Mesothelial cell of epicardium (in vitro differentiated cells): Measurements from ENCODE around the gene DDX51. TPM values are rescaled to one million over a fixed set of nuclear protein-coding genes. Genes with fewer than 3 reads are reported as not detected.

ENCODE experiments used
- DNase-seq, 2 experiments: peaks; one replicate each; pipeline ENCODE4 v3.0.0; 2021; ENCODE audit warnings: low spot score in 2 of 2; ENCODE audit not compliant: unreplicated experiment in 2 of 2
- H3K27ac Mint-ChIP-seq: 2 replicates; pipeline ENCODE4 v1.8.0; 2021; ENCODE audit warnings: mixed read lengths
- H3K27me3 Mint-ChIP-seq: 2 replicates; pipeline ENCODE4 v1.8.0; 2021; ENCODE audit warnings: low read depth, mixed read lengths
- H3K36me3 Mint-ChIP-seq: 2 replicates; pipeline ENCODE4 v1.8.0; 2021; ENCODE audit warnings: mixed read lengths
- H3K4me1 Mint-ChIP-seq: 2 replicates; pipeline ENCODE4 v1.8.0; 2021; ENCODE audit warnings: mixed read lengths
- H3K4me3 Mint-ChIP-seq: 2 replicates; pipeline ENCODE4 v1.8.0; 2021; ENCODE audit warnings: mild to moderate bottlenecking, moderate library complexity, mixed read lengths
- H3K9me3 Mint-ChIP-seq: 2 replicates; pipeline ENCODE4 v1.8.0; 2021; ENCODE audit warnings: mixed read lengths
- CTCF ChIP-seq: fragments of 200-600 bp; sonication (generic); IDR thresholded peaks from one replicate; pipeline ENCODE4 v1.5.0; 2021; ENCODE audit warnings: antibody characterized with exemption; ENCODE audit not compliant: unreplicated experiment
- total RNA-seq: library from RNA; stranded (reverse); gene quantifications from 3 replicates; pipeline ENCODE4 v1.2.1, GENCODE V29; 2021

The DDX51 gene
- 31.4 to 34.0 TPM (median 32.5 TPM) in 3 replicates for total RNA-seq

- H3K4me3 Mint-ChIP-seq = peak within 1 kb of the TSS; percentile 85
- H3K9me3 Mint-ChIP-seq = no peaks in the 10 kb centered on the region
Observed at GRCh38 chr12:132144115-132144809, at the start of gene DDX51, which contains the start of gene NOC4L. Gene DDX51 (minus strand): TSS chr12:132144319. CDS start chr12:132144296, 23 bp downstream. Gene NOC4L (plus strand): TSS chr12:132144457. CDS start chr12:132144489, 32 bp downstream.

GRCh38 chr12:132191715-132192553, 47.8 kb upstream of the DDX51 start:
- H3K4me3 Mint-ChIP-seq = no peak overlapping the region
- no peak for DNase-seq
- no peak for TF ChIP-seq CTCF
- peaks cover 3% of the 10 kb centered on the region for H3K36me3 Mint-ChIP-seq
- H3K27me3 Mint-ChIP-seq = peaks cover 74% of the 10 kb centered on the region
- peaks cover 9% of the 10 kb centered on the region for H3K9me3 Mint-ChIP-seq
- H3K4me1 Mint-ChIP-seq = peaks cover 8% of the 10 kb centered on the region
- H3K27ac Mint-ChIP-seq = no peak overlapping the region

More at GRCh38 chr12:132144115-132144809, at the start of gene DDX51, which contains the start of gene NOC4L:
- H3K27ac Mint-ChIP-seq = peak within 1 kb of the TSS; percentile 96
- peak; percentile 95 to 99 for DNase-seq
- H3K36me3 Mint-ChIP-seq = peaks cover 10% of the 10 kb centered on the region
- TF ChIP-seq CTCF = no peak
- peaks cover 14% of the 10 kb centered on the region for H3K4me1 Mint-ChIP-seq
- H3K27me3 Mint-ChIP-seq = peaks cover 2% of the 10 kb centered on the region

GRCh38 chr12:132190834-132191500, 46.8 kb upstream of the DDX51 start:
- Mint-ChIP-seq H3K27ac (no peak overlapping the region), H3K27me3 (peaks cover 80% of the 10 kb centered on the region), H3K9me3 (peaks cover 9% of the 10 kb centered on the region), H3K4me1 (peaks cover 8% of the 10 kb centered on the region), H3K36me3 (peaks cover 3% of the 10 kb centered on the region), H3K4me3 (peak overlapping the region; percentile 68)
- TF ChIP-seq CTCF = no peak
- DNase-seq = no peak

- TF ChIP-seq CTCF = no peak
- Mint-ChIP-seq H3K9me3 (peaks cover 9% of the 10 kb centered on the region), H3K4me1 (peaks cover 8% of the 10 kb centered on the region), H3K27ac (no peak overlapping the region), H3K27me3 (peaks cover 85% of the 10 kb centered on the region), H3K36me3 (peaks cover 3% of the 10 kb centered on the region), H3K4me3 (peak overlapping the region; percentile 68)
- DNase-seq = peak in 1 of 2 experiments; percentile 48
Observed at GRCh38 chr12:132190012-132190755, 46.1 kb upstream of the DDX51 start.
